ENCODE measurements around the gene CEMIP. TPM values are rescaled to one million over a fixed set of nuclear protein-coding genes. Genes with fewer than 3 reads are reported as not detected.

Gene CEMIP
- total and polyA plus RNA-seq, 10 of the 15 experiments (the other 5 are each of a cell fraction or from before 2014, with no cell fraction given) = 0.01 to 0.44 (median 0.16) TPM; not detected in 6

GRCh38 chr15:80732167-80732566 is 47.0 kb upstream of the CEMIP start:
- intact Hi-C loops (cut with micrococcal nuclease; ENCODE audit: unreplicated experiment) (no loop called here), in situ Hi-C loops (cut with MboI) (no loop called here)
- CTCF ChIA-PET = interaction anchor here (0.7 to 1.2 kb wide), 4 partner anchors 9 to 58 kb away, joined by 3 read pairs; no protein-coding TSS in a partner anchor
- H3K9me3 ChIP-seq (replicated peaks; ENCODE audit: control insufficient read depth, insufficient read depth, low read length) = no peaks in the 10 kb centered on the region
- BruUV-seq (replicated peaks) = no TSS peak
- RAD21 ChIA-PET (ENCODE audit: unreplicated experiment) = no interaction called here
- 76% methylated on average over 6 of the region's 6 CpGs for WGBS (ENCODE audit: insufficient coverage, insufficient replicate concordance, low lambda C conversion rate, missing lambda C conversion rate)
- H3K4me1 ChIP-seq (ENCODE audit: control insufficient read depth, insufficient read depth, low read length) = no peaks in the 10 kb centered on the region
- FAIRE-seq (no peak), ATAC-seq (no peak), DNase-seq (ENCODE audit: low read depth, low spot score) (no peak)
- no peaks in the 10 kb centered on the region; a peak in 1 of 4 replicates for H3K36me3 ChIP-seq (ENCODE audit: control insufficient read depth in 2 of 2, insufficient read depth in 2 of 2, low read length in 1 of 2)
- H3K4me3 ChIP-seq = no peak overlapping the region
- no peaks in the 10 kb centered on the region for H3K79me2 ChIP-seq (ENCODE audit: control insufficient read depth, insufficient read depth, low read length)
- H3K27ac ChIP-seq (ENCODE audit: control insufficient read depth, insufficient read depth) = no peak overlapping the region
- SMC1A ChIA-PET (ENCODE audit: uncharacterized antibody, unreplicated experiment) = interaction anchor here (1.2 kb wide), 1 partner anchor 71 kb away, joined by 4 read pairs; no protein-coding TSS in a partner anchor
- H3K27me3 ChIP-seq (replicated peaks in 1 of 2; ENCODE audit: control insufficient read depth in 2 of 2, insufficient read depth in 2 of 2, low read length in 1 of 2) = no peaks in the 10 kb centered on the region
- POLR2A ChIA-PET = interaction anchor here (0.6 kb wide), 1 partner anchor 938 kb away, joined by 3 read pairs; no protein-coding TSS in a partner anchor
- H3K4me2 ChIP-seq (ENCODE audit: control insufficient read depth, insufficient read depth) = no peak overlapping the region
- TF ChIP-seq CTCF (IDR thresholded peaks at IDR 0.05 in 2 of 3, conservative IDR thresholded peaks at IDR 0.05 in 1 of 3; ENCODE audit: control insufficient read depth in 2 of 3, extremely low read depth in 1 of 3, insufficient read depth in 1 of 3, low read depth in 3 of 3, low read length in 3 of 3) (no peak), POLR2AphosphoS5 (IDR thresholded peaks at IDR 0.05; ENCODE audit: low read length) (no peak), E4F1 (IDR thresholded peaks at IDR 0.05; ENCODE audit: borderline replicate concordance, partially characterized antibody) (no peak), KDM1A (IDR thresholded peaks at IDR 0.05; ENCODE audit: borderline replicate concordance) (no peak), SP1 (IDR thresholded peaks at IDR 0.05; ENCODE audit: low read depth, low read length) (no peak), KLF5 (IDR thresholded peaks at IDR 0.05; ENCODE audit: partially characterized antibody) (no peak), KAT2A (conservative IDR thresholded peaks at IDR 0.05; ENCODE audit: control insufficient read depth, low read depth, low read length) (no peak), CBX3 (IDR thresholded peaks at IDR 0.05; ENCODE audit: borderline replicate concordance, low read depth) (no peak), CHD2 (IDR thresholded peaks at IDR 0.05; ENCODE audit: borderline replicate concordance, low read depth, low read length) (no peak)
- no peak overlapping the region for H3K9ac ChIP-seq (ENCODE audit: control insufficient read depth, insufficient read depth, low read length)
- H4K20me1 ChIP-seq (ENCODE audit: control insufficient read depth, insufficient read depth) = no peaks in the 10 kb centered on the region; the same call in 1 of the 2 replicates
- H2AFZ ChIP-seq (ENCODE audit: control insufficient read depth, low read depth, low read length) = no peak overlapping the region

Measured in GM12878 (cell line).